ENCODE data around the gene SAG.

- TF ChIP-seq CTCF (IDR thresholded peaks at IDR 0.05 in 4 of 5, conservative IDR thresholded peaks at IDR 0.05 in 1 of 5) (no peak), POLR2A (IDR thresholded peaks at IDR 0.05) (no peak)
These were observed 38.8 kb downstream of the SAG start for GRCh38 chr2:233346376-233346775.

Data from gastrocnemius medialis (tissue), 4 donors.